ENCODE measurements around the gene ZNF99. TPM values are rescaled to one million over a fixed set of nuclear protein-coding genes. Genes with fewer than 3 reads are reported as not detected.

ZNF99 gene
- not detected in 2 replicates for polyA plus RNA-seq (2012; rRNA removed)
- polyA plus RNA-seq (2012; cell fraction: cytosol; rRNA removed) = under 0.01 TPM in 2 replicates
- not detected in 2 replicates for polyA plus RNA-seq (2012; cell fraction: nucleus; rRNA removed)

- 10% methylated on average over 28 of the region's 36 CpGs for WGBS (ENCODE audit: low lambda C conversion rate)
Measured at GRCh38 chr19:22783651-22784410, at the start of gene ZNF99. TSS of gene ZNF99 (minus strand) at chr19:22784151. CDS start at chr19:22784016, 135 bp downstream.

GRCh38 chr19:22832031-22832762, 48.2 kb upstream of the ZNF99 start, which contains the start of gene ZNF723:
TSS of gene ZNF723 (plus strand) at chr19:22832291. CDS start at chr19:22832380, 89 bp downstream.
- Histone ChIP-seq H3K4me1 (ENCODE audit: control insufficient read depth in 1 of 2, insufficient read depth in 2 of 2, low read depth in 1 of 2, low read length in 1 of 2) (no peaks in the 10 kb centered on the region), H4K20me1 (ENCODE audit: insufficient read depth) (no peaks in the 10 kb centered on the region), H3K79me2 (ENCODE audit: insufficient read depth) (no peaks in the 10 kb centered on the region), H3K4me3 (ENCODE audit: low read depth in 2 of 2, low read length in 1 of 2) (no peak within 1 kb of the TSS), H2AFZ (ENCODE audit: low read depth) (no peak within 1 kb of the TSS), H3K27ac (ENCODE audit: low read depth in 2 of 2, low read length in 1 of 2) (no peak within 1 kb of the TSS), H3K9me2 (no peaks in the 10 kb centered on the region), H3K4me2 (no peak within 1 kb of the TSS), H3K27me3 (ENCODE audit: insufficient read depth) (no peaks in the 10 kb centered on the region), H3K9me3 (no peaks in the 10 kb centered on the region), H3K36me3 (replicated peaks in 1 of 2; ENCODE audit: control insufficient read depth in 1 of 2, insufficient read depth in 2 of 2, low read length in 1 of 2) (no peaks in the 10 kb centered on the region), H3K9ac (no peak within 1 kb of the TSS), H3F3A (replicated peaks; ENCODE audit: insufficient read depth) (no peaks in the 10 kb centered on the region)
- WGBS (ENCODE audit: low lambda C conversion rate) = 9% methylated on average over 12 of the region's 31 CpGs
- ChIA-PET POLR2A (no interaction called here), CTCF (no interaction called here)
- no peak for DNase-seq
- TF ChIP-seq EP300 (IDR thresholded peaks at IDR 0.05; ENCODE audit: borderline replicate concordance in 1 of 2, low read depth in 1 of 2, low read length in 1 of 2) (no peak), GABPA (IDR thresholded peaks at IDR 0.05; ENCODE audit: low read depth) (no peak), SIN3A (IDR thresholded peaks at IDR 0.05; ENCODE audit: borderline replicate concordance, low read depth, low read length) (no peak), NRF1 (IDR thresholded peaks at IDR 0.05; ENCODE audit: low read depth, low read length) (no peak), TCF12 (IDR thresholded peaks at IDR 0.05) (no peak), ZBTB33 (IDR thresholded peaks at IDR 0.05; ENCODE audit: borderline replicate concordance, low read depth) (no peak), YY1 (IDR thresholded peaks at IDR 0.05; ENCODE audit: low read depth) (no peak), POLR2AphosphoS5 (IDR thresholded peaks at IDR 0.05; ENCODE audit: low read depth, low read length) (no peak), TEAD4 (IDR thresholded peaks at IDR 0.05; ENCODE audit: borderline replicate concordance, insufficient read depth) (no peak), RXRA (IDR thresholded peaks at IDR 0.05; ENCODE audit: borderline replicate concordance, low read depth) (no peak), CTCF (IDR thresholded peaks at IDR 0.05) (no peak)

More at GRCh38 chr19:22783651-22784410, at the start of gene ZNF99:
- H3K4me2 ChIP-seq = no peak within 1 kb of the TSS
- CTCF ChIA-PET = no interaction called here
- no peak within 1 kb of the TSS for H2AFZ ChIP-seq (ENCODE audit: low read depth)
- H3K9me3 ChIP-seq = no peaks in the 10 kb centered on the region
- POLR2A ChIA-PET = no interaction called here
- TF ChIP-seq MEF2A (IDR thresholded peaks at IDR 0.05; ENCODE audit: borderline replicate concordance, low read depth) (no peak), REST (IDR thresholded peaks at IDR 0.05; ENCODE audit: low read depth, low read length) (no peak), SIN3A (IDR thresholded peaks at IDR 0.05; ENCODE audit: borderline replicate concordance, low read depth, low read length) (no peak), FOXJ3 (CRISPR knock-in tag; IDR thresholded peaks at IDR 0.05) (no peak), SMC3 (IDR thresholded peaks at IDR 0.05; ENCODE audit: low read depth, low read length) (no peak)
- no peaks in the 10 kb centered on the region for H3K79me2 ChIP-seq (ENCODE audit: insufficient read depth)
- no peaks in the 10 kb centered on the region for H3K36me3 ChIP-seq (replicated peaks in 1 of 2; ENCODE audit: control insufficient read depth in 1 of 2, insufficient read depth in 2 of 2, low read length in 1 of 2)
- H3K9me2 ChIP-seq = no peaks in the 10 kb centered on the region
- H3K27ac ChIP-seq (ENCODE audit: low read depth in 2 of 2, low read length in 1 of 2) = no peak within 1 kb of the TSS
- H3K9ac ChIP-seq = no peak within 1 kb of the TSS
- no peaks in the 10 kb centered on the region for H4K20me1 ChIP-seq (ENCODE audit: insufficient read depth)
- H3F3A ChIP-seq (replicated peaks; ENCODE audit: insufficient read depth) = no peaks in the 10 kb centered on the region
- H3K27me3 ChIP-seq (ENCODE audit: insufficient read depth) = no peaks in the 10 kb centered on the region
- no peak within 1 kb of the TSS for H3K4me3 ChIP-seq (ENCODE audit: low read depth in 2 of 2, low read length in 1 of 2)
- H3K4me1 ChIP-seq (ENCODE audit: control insufficient read depth in 1 of 2, insufficient read depth in 2 of 2, low read depth in 1 of 2, low read length in 1 of 2) = no peaks in the 10 kb centered on the region
- no peak for DNase-seq
